B cell (primary cell): ENCODE measurements around the gene RPL41. TPM values are rescaled to one million over a fixed set of nuclear protein-coding genes. Genes with fewer than 3 reads are reported as not detected.

Source experiments
- ATAC-seq: fragments of 200-7000 bp; cut with Tn5 transposase; one replicate; pipeline ENCODE4 v1.10.0; 2021; ENCODE audit warnings: low read depth, mild to moderate bottlenecking, moderate number of reproducible peaks, moderate library complexity
- CTCF ChIA-PET: fragments of 350-600 bp; sonication (Branson Sonifier 250); formaldehyde crosslinking; loops from one replicate; lab custom pipeline; 2021; ENCODE audit warnings: antibody characterized with exemption, inconsistent platforms; lab: Charles Lee
- POLR2A ChIA-PET: fragments of 350-600 bp; sonication (Branson Sonifier 250); formaldehyde crosslinking; loops from one replicate; lab custom pipeline; 2021; ENCODE audit warnings: antibody characterized with exemption; lab: Charles Lee
- DNase-seq: peaks from one replicate; pipeline ENCODE4 v3.0.0; 2013
- H2AFZ ChIP-seq: 2 replicates; pipeline ENCODE4 v1.6.1; 2012; ENCODE audit warnings: mild to moderate bottlenecking, low read depth, low read length; ENCODE audit not compliant: insufficient read depth, poor library complexity, severe bottlenecking
- H3K27ac ChIP-seq, 2 donors: 1 replicate in 1 of 2; 2 replicates in 1 of 2; pipeline ENCODE4 v1.5.1; 2012 to 2013; ENCODE audit warnings: low read length in 2 of 2, mild to moderate bottlenecking in 2 of 2, moderate library complexity in 1 of 2
- H3K27me3 ChIP-seq, 4 experiments: fragments of 200-600 bp in 1 of 4; sonication (generic) in 1 of 4; replicated peaks in 1 of 4; 1 replicate in 2 of 4; 2 replicates in 2 of 4; pipeline versions ENCODE4 v1.6.1 to v1.7.0; 2013 to 2016; ENCODE audit warnings: low read length in 3 of 4, mild to moderate bottlenecking in 2 of 4, mixed read lengths in 1 of 4, moderate library complexity in 1 of 4; ENCODE audit not compliant: insufficient read depth in 4 of 4, control insufficient read depth in 3 of 4; ENCODE audit errors: control extremely low read depth in 1 of 4
- H3K36me3 ChIP-seq, 2 experiments: replicated peaks in 1 of 2; 1 replicate in 1 of 2; 2 replicates in 1 of 2; pipeline versions ENCODE4 v1.6.1 to v1.7.1; 2013; ENCODE audit warnings: low read length in 1 of 2; ENCODE audit not compliant: insufficient read depth in 2 of 2, control insufficient read depth in 1 of 2; ENCODE audit errors: control extremely low read depth in 1 of 2, extremely low read depth in 1 of 2
- H3K4me1 ChIP-seq, 2 donors: fragments of 200-600 bp in 1 of 2; sonication (generic) in 1 of 2; 1 replicate in 1 of 2; 2 replicates in 1 of 2; pipeline versions ENCODE4 v1.5.1 to v1.6.1; 2013 to 2017; ENCODE audit warnings: low read length in 2 of 2; ENCODE audit not compliant: control insufficient read depth in 2 of 2, insufficient read depth in 2 of 2
- H3K4me2 ChIP-seq: replicated peaks from 2 replicates; pipeline ENCODE3; 2012; ENCODE audit warnings: mild to moderate bottlenecking, low read depth, low read length; ENCODE audit not compliant: poor library complexity, severe bottlenecking
- H3K4me3 ChIP-seq, 5 experiments: fragments of 200-600 bp in 1 of 5; sonication (generic) in 1 of 5; 1 replicate in 3 of 5; 2 replicates in 2 of 5; pipeline versions ENCODE4 v1.5.1 to v1.7.0; 2011 to 2016; ENCODE audit warnings: low read length in 4 of 5, mild to moderate bottlenecking in 4 of 5, low read depth in 2 of 5, control low read depth in 1 of 5, moderate library complexity in 1 of 5; ENCODE audit not compliant: insufficient read depth in 1 of 5; ENCODE audit errors: control extremely low read depth in 1 of 5, extremely low read depth in 1 of 5
- H3K79me2 ChIP-seq: fragments of 200-600 bp; sonication (generic); one replicate; pipeline ENCODE4 v1.6.0; 2016; ENCODE audit warnings: low read length; ENCODE audit not compliant: control insufficient read depth, insufficient read depth
- H3K9ac ChIP-seq: fragments of 200-600 bp; sonication (generic); 2 replicates; pipeline ENCODE4 v1.6.1; 2017; ENCODE audit warnings: mild to moderate bottlenecking, low read length, moderate library complexity
- H3K9me3 ChIP-seq, 3 donors: one replicate each; pipeline versions ENCODE4 v1.6.1 to v1.7.1; 2013; ENCODE audit warnings: low read length in 2 of 3; ENCODE audit not compliant: control insufficient read depth in 2 of 3, insufficient read depth in 1 of 3; ENCODE audit errors: control extremely low read depth in 1 of 3
- H4K20me1 ChIP-seq: 2 replicates; pipeline ENCODE4 v1.6.0; 2012; ENCODE audit warnings: mild to moderate bottlenecking, low read length; ENCODE audit not compliant: insufficient read depth, control insufficient read depth, poor library complexity, severe bottlenecking
- H3K27ac Mint-ChIP-seq: one replicate; pipeline ENCODE4 v1.8.0; 2021; ENCODE audit warnings: mixed read lengths
- H3K27me3 Mint-ChIP-seq: one replicate; pipeline ENCODE4 v1.8.0; 2021; ENCODE audit warnings: mixed read lengths
- H3K4me1 Mint-ChIP-seq: one replicate; pipeline ENCODE4 v1.8.0; 2021; ENCODE audit warnings: mixed read lengths
- H3K4me3 Mint-ChIP-seq: one replicate; pipeline ENCODE4 v1.8.0; 2021; ENCODE audit warnings: mixed read lengths
- H3K9me3 Mint-ChIP-seq: one replicate; pipeline ENCODE4 v1.8.0; 2022; ENCODE audit warnings: mixed read lengths; ENCODE audit not compliant: insufficient read depth
- CTCF ChIP-seq: fragments of 200-600 bp; IDR thresholded peaks from one replicate; pipeline ENCODE4 v1.8.0; 2022; ENCODE audit warnings: antibody characterized with exemption, mild to moderate bottlenecking
- EZH2 ChIP-seq: IDR thresholded peaks from 2 replicates; pipeline ENCODE4 v1.6.1; 2012; ENCODE audit warnings: borderline replicate concordance, low read depth, mild to moderate bottlenecking, moderate library complexity, low read length; ENCODE audit not compliant: insufficient read depth, poor library complexity, severe bottlenecking
- WGBS: methylation state at CpG from one replicate; pipeline ENCODE4 v1.1.5; 2013; ENCODE audit warnings: missing lambda C conversion rate; ENCODE audit not compliant: insufficient coverage; 5-methylcytosine and 5-hydroxymethylcytosine counted together
- intact Hi-C: fragments of 100-400 bp; cut with micrococcal nuclease; formaldehyde crosslinking; loops from one replicate; pipeline ENCODE4 v1.10.0; 2022
- polyA plus RNA-seq: library from polyadenylated mRNA; depleted of rRNA; stranded (reverse); fragments of >200 nt; gene quantifications from 2 replicates; pipeline ENCODE4 v1.2.3, GENCODE V29; 2012
- total RNA-seq, 2 donors: library from RNA; stranded (reverse); fragments of 120-200 nt in 1 of 2; gene quantifications; 1 replicate in 1 of 2; 2 replicates in 1 of 2; pipeline versions ENCODE4 v1.2.3 to v1.2.4, GENCODE V29; 2013 to 2022

The RPL41 gene
- total and polyA plus RNA-seq, 2 donors (not counting 1 experiment from before 2014, with no cell fraction given) = 4,738 to 10,371 TPM

GRCh38 chr12:56159482-56160192 is 43.2 kb downstream of the RPL41 start:
- no peak overlapping the region for H2AFZ ChIP-seq
- peaks cover 20 to 38% of the 10 kb centered on the region in 2 donors for H3K4me1 ChIP-seq
- H3K27me3 ChIP-seq = no peaks in the 10 kb centered on the region
- peak overlapping the region; percentile 83 for H3K4me2 ChIP-seq
- Mint-ChIP-seq H3K27ac (peak overlapping the region; percentile 97), H3K4me3 (peak overlapping the region; percentile 96), H3K4me1 (peaks cover 42% of the 10 kb centered on the region), H3K9me3 (no peaks in the 10 kb centered on the region), H3K27me3 (no peaks in the 10 kb centered on the region)
- TF ChIP-seq EZH2 (no peak), CTCF (no peak)
- ChIA-PET CTCF (interaction anchor here (0.5 to 3.4 kb wide), 9 partner anchors 29 to 1544 kb away, joined by 3 to 17 read pairs (median 5); partner anchors contain the start of genes ANKRD52, ESYT1 and RNF41), POLR2A (interaction anchor here (0.6 to 4.1 kb wide), 4 partner anchors 30 to 62 kb away, joined by 3 to 44 read pairs (median 4); partner anchors contain the start of genes ESYT1, RNF41 and SMARCC2)
- H4K20me1 ChIP-seq = peaks cover 14% of the 10 kb centered on the region
- H3K9me3 ChIP-seq = no peaks in the 10 kb centered on the region
- peak overlapping the region; percentile 80 to 97 (median 94) for H3K4me3 ChIP-seq
- ATAC-seq (no peak), DNase-seq (no peak)
- H3K36me3 ChIP-seq = peaks cover 2 to 52% of the 10 kb centered on the region in 2 experiments
- peak overlapping the region; percentile 89 for H3K9ac ChIP-seq
- intact Hi-C loops = loop anchor here (2.0 to 10.0 kb wide), 3 partner anchors 42 to 915 kb away; partner anchors contain the start of genes NEMP1, RNF41, RPL41 and ZC3H10
- peak overlapping the region; percentile 88 to 97 for H3K27ac ChIP-seq
- WGBS = 66% methylated on average over 5 of the region's 8 CpGs
- H3K79me2 ChIP-seq = peaks cover 57% of the 10 kb centered on the region
